Left lung (tissue), 10 donors: ENCODE results near the gene ZNF577. TPM values are rescaled to one million over a fixed set of nuclear protein-coding genes. Genes with fewer than 3 reads are reported as not detected.

Experiments
- ATAC-seq: fragments of 200-7000 bp; cut with Tn5 transposase; one replicate; pipeline ENCODE4 v1.9.1; 2020; ENCODE audit warnings: moderate library complexity
- DNase-seq, 4 donors: peaks; one replicate each; pipeline ENCODE4 v3.0.0-alpha.2; 2013 to 2020
- H3K27ac ChIP-seq, 2 donors: fragments of 200-600 bp; sonication (generic) in 1 of 2; one replicate each; pipeline versions ENCODE4 v1.5.0 to v1.8.0; 2020 to 2021
- H3K27me3 ChIP-seq, 2 donors: fragments of 200-600 bp; sonication (generic) in 1 of 2; one replicate each; pipeline versions ENCODE4 v1.5.0 to v1.8.0; 2020 to 2021
- H3K36me3 ChIP-seq, 2 donors: fragments of 200-600 bp; sonication (generic) in 1 of 2; one replicate each; pipeline versions ENCODE4 v1.5.0 to v1.8.0; 2020 to 2021
- H3K4me1 ChIP-seq, 2 donors: fragments of 200-600 bp; one replicate each; pipeline ENCODE4 v1.8.0; 2021
- H3K4me3 ChIP-seq, 2 donors: fragments of 200-600 bp; sonication (generic) in 1 of 2; one replicate each; pipeline versions ENCODE4 v1.5.0 to v1.8.0; 2020 to 2021; ENCODE audit warnings: mild to moderate bottlenecking in 1 of 2
- H3K9me3 ChIP-seq, 2 donors: fragments of 200-600 bp; sonication (generic) in 1 of 2; one replicate each; pipeline versions ENCODE4 v1.5.0 to v1.8.0; 2020 to 2021
- CTCF ChIP-seq, 2 donors: fragments of 200-600 bp; sonication (generic) in 1 of 2; IDR thresholded peaks; one replicate each; pipeline versions ENCODE4 v1.5.0 to v1.8.0; 2021; ENCODE audit warnings: antibody characterized with exemption in 2 of 2
- intact Hi-C, 2 donors: fragments of 100-400 bp; cut with DNase I; formaldehyde crosslinking; loops; one replicate each; pipeline versions ENCODE4 v1.11.2 to v1.14.2; 2022
- polyA plus RNA-seq, 6 donors: library from polyadenylated mRNA; unstranded; fragments of 120-200 nt; gene quantifications; one replicate each; pipeline ENCODE4 v1.2.1, GENCODE V29; 2013; ENCODE audit not compliant: insufficient read length in 6 of 6
- total RNA-seq, 2 donors: library from RNA; stranded (reverse); fragmentation: NEBNext Ultra II Directional; extraction: Animal tissue kit (Norgen Biotek cat#: 25700); gene quantifications; one replicate each; pipeline ENCODE4 v1.2.1, GENCODE V29; 2021
- donor health status: DM: no; HTN: yes; CAD: no.
- donor health status: DM: no; HTN: no; CAD: no.

The ZNF577 gene
- total and polyA plus RNA-seq, 8 donors = 8.5 to 50.9 (median 43.2) TPM

GRCh38 chr19:51882518-51882917 lies 5.2 kb downstream of the ZNF577 start:
- intact Hi-C loops = no loop called here
- H3K4me1 ChIP-seq = no peaks in the 10 kb centered on the region
- no peak for ATAC-seq
- H3K27ac ChIP-seq = no peak overlapping the region
- no peak overlapping the region for H3K4me3 ChIP-seq
- no peak for TF ChIP-seq CTCF (IDR thresholded peaks at IDR 0.05)
- DNase-seq = no peak
- peaks cover 0 to 62% of the 10 kb centered on the region in 2 donors for H3K36me3 ChIP-seq
- H3K27me3 ChIP-seq = no peaks in the 10 kb centered on the region
- H3K9me3 ChIP-seq = peaks cover 0 to 100% of the 10 kb centered on the region in 2 donors

GRCh38 chr19:51873097-51873496 lies 14.7 kb downstream of the ZNF577 start:
- DNase-seq (no peak), ATAC-seq (no peak)
- H3K4me1 ChIP-seq = no peaks in the 10 kb centered on the region
- no peaks in the 10 kb centered on the region for H3K27me3 ChIP-seq
- no peak overlapping the region for H3K27ac ChIP-seq
- TF ChIP-seq CTCF (IDR thresholded peaks at IDR 0.05) = no peak
- peaks cover 0 to 62% of the 10 kb centered on the region in 2 donors for H3K36me3 ChIP-seq
- peaks cover 12 to 100% of the 10 kb centered on the region in 2 donors for H3K9me3 ChIP-seq
- intact Hi-C loops = no loop called here
- H3K4me3 ChIP-seq = no peak overlapping the region

- no peaks in the 10 kb centered on the region for H3K4me1 ChIP-seq
- ATAC-seq (no peak), DNase-seq (no peak)
- H3K4me3 ChIP-seq = no peak overlapping the region
- H3K9me3 ChIP-seq = peaks cover 13 to 100% of the 10 kb centered on the region in 2 donors
- no peak overlapping the region for H3K27ac ChIP-seq
- peaks cover 0 to 40% of the 10 kb centered on the region in 2 donors for H3K36me3 ChIP-seq
- TF ChIP-seq CTCF (IDR thresholded peaks at IDR 0.05) = no peak
- intact Hi-C loops = no loop called here
- H3K27me3 ChIP-seq = no peaks in the 10 kb centered on the region
Measured at GRCh38 chr19:51861870-51862622, 25.7 kb downstream of the ZNF577 start.

GRCh38 chr19:51837145-51837544 lies 50.6 kb downstream of the ZNF577 start:
- intact Hi-C loops = no loop called here
- H3K36me3 ChIP-seq = peaks cover 0 to 11% of the 10 kb centered on the region in 2 donors
- no peak for TF ChIP-seq CTCF (IDR thresholded peaks at IDR 0.05)
- H3K4me1 ChIP-seq = no peaks in the 10 kb centered on the region
- peaks cover 0 to 46% of the 10 kb centered on the region in 2 donors for H3K9me3 ChIP-seq
- H3K4me3 ChIP-seq = no peak overlapping the region
- H3K27ac ChIP-seq = no peak overlapping the region
- ATAC-seq (no peak), DNase-seq (no peak)
- no peaks in the 10 kb centered on the region for H3K27me3 ChIP-seq

DNA sequence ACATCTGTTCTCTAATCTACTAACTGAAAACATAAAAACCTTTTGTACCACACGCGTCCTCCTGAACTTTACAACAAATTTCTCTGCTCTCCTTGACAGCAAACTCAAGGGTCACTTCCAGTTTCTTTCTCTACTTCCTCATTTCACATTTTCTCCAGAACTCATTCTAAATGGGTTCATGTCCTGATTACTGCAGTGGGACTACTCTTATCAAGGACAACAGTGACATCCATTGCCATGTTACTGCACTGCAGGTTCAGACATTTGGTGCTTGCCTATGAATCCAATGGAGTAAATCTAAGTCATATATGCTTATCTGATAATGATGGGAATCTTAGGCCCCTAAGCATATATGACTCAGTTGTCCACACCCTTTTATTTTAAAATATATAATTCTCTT lies 57.5 kb downstream of the ZNF577 start:
- no peaks in the 10 kb centered on the region for H3K36me3 ChIP-seq
- ATAC-seq = peak; percentile 76
- no peak overlapping the region for H3K4me3 ChIP-seq
- peaks cover 0 to 41% of the 10 kb centered on the region in 2 donors for H3K9me3 ChIP-seq
- peak overlapping the region in 1 of 2 donors; percentile 55 for H3K27ac ChIP-seq
- intact Hi-C loops = no loop called here
- no peaks in the 10 kb centered on the region for H3K27me3 ChIP-seq
- peak in 1 of 4 donors; percentile 24 for DNase-seq
- peaks cover 0 to 5% of the 10 kb centered on the region in 2 donors for H3K4me1 ChIP-seq
- TF ChIP-seq CTCF (IDR thresholded peaks at IDR 0.05) = peak; percentile 14 to 48
